ENCODE results near the gene DICER1. TPM values are rescaled to one million over a fixed set of nuclear protein-coding genes. Genes with fewer than 3 reads are reported as not detected.

DICER1 gene
- total and polyA plus RNA-seq, 12 donors, result 4.9 to 38.8 (median 27.2) TPM

DNA sequence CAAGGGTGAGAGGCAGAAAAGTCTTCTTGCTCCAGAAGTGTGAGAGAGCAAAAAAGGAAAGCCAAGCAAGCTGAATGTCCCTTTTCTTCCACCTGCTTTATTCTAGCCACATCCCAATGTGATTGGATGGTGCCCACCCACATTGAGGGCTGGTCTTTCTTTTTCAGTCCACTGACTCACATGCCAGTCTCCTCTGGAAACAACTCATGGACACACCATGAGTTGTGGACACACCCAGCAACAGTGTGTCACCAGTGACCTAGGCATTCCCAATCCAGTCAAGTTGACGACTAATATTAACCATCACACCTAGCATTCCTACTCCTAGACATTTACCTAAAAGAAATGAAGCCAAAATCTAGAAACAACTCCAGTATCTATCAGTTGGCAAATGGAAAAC lies 7.2 kb upstream of the DICER1 start:
- no peak overlapping the region for H3K4me3 ChIP-seq
- H3K27me3 ChIP-seq, result no peaks in the 10 kb centered on the region
- intact Hi-C loops (cut with DNase I), result no loop called here

DNA sequence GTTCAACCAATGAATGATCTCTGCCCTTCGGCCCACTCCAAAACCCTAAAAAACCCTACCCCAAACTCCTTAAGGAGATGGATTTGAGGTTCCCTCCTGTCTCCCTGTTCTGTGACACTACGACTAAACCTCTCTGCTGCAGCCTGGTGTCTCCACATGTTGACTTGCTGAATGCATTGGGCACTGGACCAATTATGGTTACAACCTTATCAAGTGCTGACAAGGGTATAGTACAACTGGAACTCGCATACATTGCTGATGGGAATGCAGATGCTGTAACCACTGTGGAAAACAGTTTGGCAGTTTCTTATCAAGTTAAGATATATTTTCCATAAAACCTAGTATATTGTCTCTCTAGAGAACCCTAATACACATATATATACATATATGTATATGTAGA lies 6.3 kb upstream of the DICER1 start:
- Histone ChIP-seq H3K9me3 (peaks cover 0 to 24% (median 3%) of the 10 kb centered on the region in 11 donors), H3K4me1 (peaks cover 0 to 27% (median 3%) of the 10 kb centered on the region in 9 donors), H3K27me3 (no peaks in the 10 kb centered on the region), H3K36me3 (no peaks in the 10 kb centered on the region), H3K4me3 (no peak overlapping the region), H3K27ac (peak overlapping the region in 1 of 10 donors; percentile 64)
- 51 to 60% methylated on average over 3 of the region's 3 CpGs for WGBS, 2 donors
- intact Hi-C loops (cut with DNase I), result loop anchor here in 1 of 10 donors (2.0 kb wide), 1 partner anchor 19 kb away; no protein-coding TSS in a partner anchor
- DNase-seq (no peak), ATAC-seq (no peak)
- TF ChIP-seq, protein P1, sequence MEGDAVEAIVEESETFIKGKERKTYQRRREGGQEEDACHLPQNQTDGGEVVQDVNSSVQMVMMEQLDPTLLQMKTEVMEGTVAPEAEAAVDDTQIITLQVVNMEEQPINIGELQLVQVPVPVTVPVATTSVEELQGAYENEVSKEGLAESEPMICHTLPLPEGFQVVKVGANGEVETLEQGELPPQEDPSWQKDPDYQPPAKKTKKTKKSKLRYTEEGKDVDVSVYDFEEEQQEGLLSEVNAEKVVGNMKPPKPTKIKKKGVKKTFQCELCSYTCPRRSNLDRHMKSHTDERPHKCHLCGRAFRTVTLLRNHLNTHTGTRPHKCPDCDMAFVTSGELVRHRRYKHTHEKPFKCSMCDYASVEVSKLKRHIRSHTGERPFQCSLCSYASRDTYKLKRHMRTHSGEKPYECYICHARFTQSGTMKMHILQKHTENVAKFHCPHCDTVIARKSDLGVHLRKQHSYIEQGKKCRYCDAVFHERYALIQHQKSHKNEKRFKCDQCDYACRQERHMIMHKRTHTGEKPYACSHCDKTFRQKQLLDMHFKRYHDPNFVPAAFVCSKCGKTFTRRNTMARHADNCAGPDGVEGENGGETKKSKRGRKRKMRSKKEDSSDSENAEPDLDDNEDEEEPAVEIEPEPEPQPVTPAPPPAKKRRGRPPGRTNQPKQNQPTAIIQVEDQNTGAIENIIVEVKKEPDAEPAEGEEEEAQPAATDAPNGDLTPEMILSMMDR (IDR thresholded peaks at IDR 0.05), result no peak

More for the DNA sequence above, 7.2 kb upstream of the DICER1 start:
- no peak for DNase-seq
- TF ChIP-seq, protein P1 (IDR thresholded peaks at IDR 0.05), result no peak
- H3K36me3 ChIP-seq, result no peaks in the 10 kb centered on the region
- ATAC-seq, result no peak
- no peak overlapping the region for H3K27ac ChIP-seq
- peaks cover 0 to 24% (median 3%) of the 10 kb centered on the region in 9 donors for H3K4me1 ChIP-seq
- 98 to 100% methylated on average over 1 of the region's 1 CpG for WGBS, 2 donors
- H3K9me3 ChIP-seq, result peaks cover 0 to 24% (median 3%) of the 10 kb centered on the region in 11 donors

DNA sequence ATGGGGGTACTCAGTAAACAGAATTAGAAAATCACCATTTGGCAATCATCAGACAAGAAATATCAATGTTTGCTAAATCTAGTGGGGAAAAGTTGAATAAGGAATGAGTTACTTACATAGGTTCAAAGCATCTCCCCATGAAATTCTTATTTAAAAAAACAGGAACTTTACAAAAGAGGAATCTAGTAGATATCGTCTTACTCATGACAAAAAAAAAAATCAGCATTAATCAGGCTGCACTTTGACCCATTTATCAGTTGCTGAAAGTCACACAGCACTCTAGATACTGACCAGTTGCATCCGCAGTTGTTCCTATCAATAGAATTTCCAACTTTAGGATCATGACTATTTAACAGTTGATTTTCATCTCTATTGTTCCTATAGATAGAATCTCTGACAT lies 5.8 kb upstream of the DICER1 start:
- Histone ChIP-seq H3K36me3 (no peaks in the 10 kb centered on the region), H3K27ac (peak overlapping the region in 1 of 10 donors; percentile 64), H3K27me3 (no peaks in the 10 kb centered on the region), H3K4me3 (no peak overlapping the region), H3K4me1 (peaks cover 3 to 33% (median 8%) of the 10 kb centered on the region in 9 donors), H3K9me3 (peaks cover 0 to 24% (median 3%) of the 10 kb centered on the region in 11 donors)
- ATAC-seq, result no peak
- intact Hi-C loops (cut with DNase I), result loop anchor here in 1 of 10 donors (2.0 kb wide), 1 partner anchor 20 kb away; no protein-coding TSS in a partner anchor
- DNase-seq, result no peak
- TF ChIP-seq, protein P1 (IDR thresholded peaks at IDR 0.05), result no peak
- WGBS, 2 donors, result 54 to 61% methylated on average over 2 of the region's 2 CpGs

DNA sequence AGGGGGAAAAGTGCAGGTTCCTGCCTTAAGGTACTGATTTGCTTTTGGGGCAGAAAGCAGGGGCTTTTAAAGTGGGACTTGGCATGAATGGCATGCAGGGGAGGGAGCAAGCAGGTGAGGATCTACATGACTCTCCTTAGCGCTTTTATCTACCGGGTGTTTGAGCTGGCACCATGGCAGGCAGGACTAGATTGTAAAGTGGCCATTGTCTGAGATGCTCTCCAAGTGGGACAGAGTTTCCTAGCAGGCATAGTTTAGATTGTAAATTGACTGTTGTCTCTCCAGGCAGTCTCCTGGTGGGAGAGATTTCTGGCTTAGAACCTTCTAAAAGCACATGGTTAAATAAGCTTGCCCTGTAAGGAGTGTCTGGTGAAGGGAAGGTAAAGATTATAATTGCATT lies 5.3 kb upstream of the DICER1 start:
- WGBS, 2 donors, result 57 to 76% methylated on average over 2 of the region's 2 CpGs
- H3K4me3 ChIP-seq, result no peak overlapping the region
- no peak for DNase-seq
- intact Hi-C loops (cut with DNase I), result loop anchor here in 1 of 10 donors (2.0 kb wide), 1 partner anchor 20 kb away; no protein-coding TSS in a partner anchor
- H3K27me3 ChIP-seq, result no peaks in the 10 kb centered on the region
- H3K36me3 ChIP-seq, result no peaks in the 10 kb centered on the region
- no peak for ATAC-seq
- H3K4me1 ChIP-seq, result peaks cover 4 to 34% (median 10%) of the 10 kb centered on the region in 9 donors
- TF ChIP-seq, protein P1 (IDR thresholded peaks at IDR 0.05), result no peak
- peak overlapping the region in 1 of 10 donors; percentile 64 for H3K27ac ChIP-seq
- H3K9me3 ChIP-seq, result peaks cover 0 to 23% (median 3%) of the 10 kb centered on the region in 11 donors
